ENCODE measurements around the gene ACTN1. TPM values are rescaled to one million over a fixed set of nuclear protein-coding genes. Genes with fewer than 3 reads are reported as not detected.

ACTN1 gene
- total RNA-seq, 1 donor from 2014 or later, result 130 TPM

GRCh38 chr14:69001375-69001774 lies 22.3 kb upstream of the ACTN1 start:
- TF ChIP-seq CTCF (IDR thresholded peaks at IDR 0.05; ENCODE audit: unreplicated experiment), result no peak
- Mint-ChIP-seq H3K4me3 (ENCODE audit: unreplicated experiment) (no peak overlapping the region), H3K27me3 (ENCODE audit: unreplicated experiment) (peaks cover 20% of the 10 kb centered on the region), H3K27ac (ENCODE audit: unreplicated experiment) (no peak overlapping the region), H3K4me1 (ENCODE audit: unreplicated experiment) (no peaks in the 10 kb centered on the region), H3K9me3 (ENCODE audit: unreplicated experiment) (no peaks in the 10 kb centered on the region), H3K36me3 (ENCODE audit: low read depth, unreplicated experiment) (no peaks in the 10 kb centered on the region)
- no peak for DNase-seq (ENCODE audit: low spot score)

- no peak for DNase-seq (ENCODE audit: low spot score)
- no peaks in the 10 kb centered on the region for H3K36me3 Mint-ChIP-seq (ENCODE audit: low read depth, unreplicated experiment)
- peaks cover 6% of the 10 kb centered on the region for H3K27me3 Mint-ChIP-seq (ENCODE audit: unreplicated experiment)
- no peak overlapping the region for H3K4me3 Mint-ChIP-seq (ENCODE audit: unreplicated experiment)
- H3K4me1 Mint-ChIP-seq (ENCODE audit: unreplicated experiment), result no peaks in the 10 kb centered on the region
- no peak for TF ChIP-seq CTCF (IDR thresholded peaks at IDR 0.05; ENCODE audit: unreplicated experiment)
- H3K27ac Mint-ChIP-seq (ENCODE audit: unreplicated experiment), result no peak overlapping the region
- no peaks in the 10 kb centered on the region for H3K9me3 Mint-ChIP-seq (ENCODE audit: unreplicated experiment)
Measured at GRCh38 chr14:68998062-68998461, 19.0 kb upstream of the ACTN1 start.

GRCh38 chr14:68995731-68996130 lies 16.6 kb upstream of the ACTN1 start:
- no peaks in the 10 kb centered on the region for H3K36me3 Mint-ChIP-seq (ENCODE audit: low read depth, unreplicated experiment)

GRCh38 chr14:68994056-68994455 lies 15.0 kb upstream of the ACTN1 start:
- no peak for TF ChIP-seq CTCF (IDR thresholded peaks at IDR 0.05; ENCODE audit: unreplicated experiment)
- no peak for DNase-seq (ENCODE audit: low spot score)
- Mint-ChIP-seq H3K4me1 (ENCODE audit: unreplicated experiment) (no peaks in the 10 kb centered on the region), H3K4me3 (ENCODE audit: unreplicated experiment) (no peak overlapping the region), H3K9me3 (ENCODE audit: unreplicated experiment) (no peaks in the 10 kb centered on the region), H3K27ac (ENCODE audit: unreplicated experiment) (no peak overlapping the region), H3K27me3 (ENCODE audit: unreplicated experiment) (peaks cover 6% of the 10 kb centered on the region), H3K36me3 (ENCODE audit: low read depth, unreplicated experiment) (no peaks in the 10 kb centered on the region)

More at GRCh38 chr14:68995731-68996130, 16.6 kb upstream of the ACTN1 start:
- Mint-ChIP-seq H3K4me1 (ENCODE audit: unreplicated experiment) (no peaks in the 10 kb centered on the region), H3K27me3 (ENCODE audit: unreplicated experiment) (peaks cover 7% of the 10 kb centered on the region), H3K4me3 (ENCODE audit: unreplicated experiment) (no peak overlapping the region), H3K27ac (ENCODE audit: unreplicated experiment) (no peak overlapping the region), H3K9me3 (ENCODE audit: unreplicated experiment) (no peaks in the 10 kb centered on the region)
- no peak for TF ChIP-seq CTCF (IDR thresholded peaks at IDR 0.05; ENCODE audit: unreplicated experiment)
- no peak for DNase-seq (ENCODE audit: low spot score)

- H3K36me3 Mint-ChIP-seq (ENCODE audit: low read depth, unreplicated experiment), result no peaks in the 10 kb centered on the region
- no peaks in the 10 kb centered on the region for H3K9me3 Mint-ChIP-seq (ENCODE audit: unreplicated experiment)
- no peaks in the 10 kb centered on the region for H3K4me1 Mint-ChIP-seq (ENCODE audit: unreplicated experiment)
- TF ChIP-seq CTCF (IDR thresholded peaks at IDR 0.05; ENCODE audit: unreplicated experiment), result no peak
- DNase-seq (ENCODE audit: low spot score), result no peak
- H3K4me3 Mint-ChIP-seq (ENCODE audit: unreplicated experiment), result no peak overlapping the region
- no peak overlapping the region for H3K27ac Mint-ChIP-seq (ENCODE audit: unreplicated experiment)
- H3K27me3 Mint-ChIP-seq (ENCODE audit: unreplicated experiment), result peaks cover 2% of the 10 kb centered on the region
Measured at GRCh38 chr14:68987653-68988036, 8.5 kb upstream of the ACTN1 start.
